Endothelial cell of umbilical vein (primary cell): ENCODE measurements around the gene MYH7.

Experiments used
- CTCF ChIP-seq, 2 donors: IDR thresholded peaks; 1 replicate in 1 of 2; 2 replicates in 1 of 2; pipeline ENCODE4 v1.5.1; 2011; ENCODE audit warnings: low read length in 2 of 2, mild to moderate bottlenecking in 2 of 2, moderate library complexity in 2 of 2, control low read depth in 1 of 2, inconsistent platforms in 1 of 2, low read depth in 1 of 2; ENCODE audit not compliant: insufficient read depth in 1 of 2; ENCODE audit errors: extremely low read depth in 1 of 2
- EZH2 ChIP-seq: IDR thresholded peaks from 2 replicates; pipeline ENCODE4 v1.6.1; 2012; ENCODE audit warnings: borderline replicate concordance, low read depth, mild to moderate bottlenecking, moderate library complexity, low read length, inconsistent platforms; ENCODE audit not compliant: severe bottlenecking
- FOS ChIP-seq: IDR thresholded peaks from 2 replicates; pipeline ENCODE4 v1.6.1; 2011; ENCODE audit warnings: mild to moderate bottlenecking, low read length, moderate library complexity, borderline replicate concordance; ENCODE audit not compliant: insufficient read depth
- GATA2 ChIP-seq: IDR thresholded peaks from 2 replicates; pipeline ENCODE4 v1.7.0; 2011; ENCODE audit warnings: low read depth, mild to moderate bottlenecking, moderate library complexity, mixed read lengths, low read length; ENCODE audit not compliant: insufficient read length, insufficient read depth
- JUN ChIP-seq: IDR thresholded peaks from 2 replicates; pipeline ENCODE4 v1.6.1; 2011; ENCODE audit warnings: borderline replicate concordance, low read depth; ENCODE audit not compliant: insufficient read length, insufficient read depth
- MAX ChIP-seq: IDR thresholded peaks from 2 replicates; pipeline ENCODE4 v1.6.1; 2011; ENCODE audit not compliant: insufficient read depth, insufficient read length
- MYC ChIP-seq: IDR thresholded peaks from one replicate; pipeline ENCODE4 v1.6.1; 2011; ENCODE audit warnings: mild to moderate bottlenecking, low read depth, low read length
- POLR2A ChIP-seq: IDR thresholded peaks from 2 replicates; pipeline ENCODE4 v1.6.1; 2012; ENCODE audit warnings: low read depth, mild to moderate bottlenecking, control low read depth, low read length
- POLR2AphosphoS5 ChIP-seq: IDR thresholded peaks from 2 replicates; pipeline ENCODE4 v1.6.1; 2012; ENCODE audit warnings: low read depth, mild to moderate bottlenecking, control low read depth, low read length, moderate library complexity; ENCODE audit not compliant: insufficient read depth

DNA sequence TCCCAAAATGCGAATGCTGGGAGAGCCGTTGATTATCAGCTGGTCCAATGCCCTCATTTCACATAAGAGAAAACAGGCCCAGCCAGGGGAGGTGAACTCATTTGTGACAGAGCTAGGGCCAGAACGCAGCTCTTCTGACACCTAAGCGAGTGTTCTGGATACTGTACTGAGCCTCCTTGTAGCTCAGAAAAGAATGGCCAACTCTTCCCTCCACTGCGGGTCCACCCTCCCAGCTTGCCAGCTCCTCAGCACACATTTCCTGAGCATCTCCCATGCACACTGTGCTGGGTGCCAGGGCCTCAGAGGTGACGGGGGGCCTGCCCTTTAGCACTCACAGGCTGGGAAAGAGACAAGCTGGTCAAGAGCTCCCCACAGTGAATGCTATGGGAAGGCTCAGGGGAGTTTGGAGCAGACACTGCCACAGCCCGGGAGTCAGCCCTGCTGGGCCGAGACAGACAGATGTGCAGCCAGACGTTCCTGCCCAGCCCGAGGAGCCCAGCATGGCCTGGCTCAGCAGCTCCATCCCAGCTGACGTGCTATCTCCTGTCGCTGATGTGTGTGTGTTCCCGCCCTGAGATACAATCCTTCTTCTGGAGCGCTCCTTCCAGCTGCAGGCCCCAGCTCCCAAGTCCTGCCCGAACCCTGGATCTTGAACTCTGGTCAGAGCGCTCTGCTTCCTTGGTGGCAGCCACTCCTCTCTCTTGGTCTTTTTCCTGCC, 55.1 kb downstream of the MYH7 start:
- no peak for TF ChIP-seq CTCF (IDR thresholded peaks at IDR 0.05; ENCODE audit: extremely low read depth in 1 of 2, insufficient read depth in 1 of 2, low read depth in 1 of 2, low read length in 2 of 2)
- no peak for TF ChIP-seq GATA2
- TF ChIP-seq EZH2, result no peak
- no peak for TF ChIP-seq MYC
- no peak for TF ChIP-seq POLR2A
- no peak for TF ChIP-seq POLR2AphosphoS5
- no peak for TF ChIP-seq FOS
- TF ChIP-seq JUN, result no peak
- no peak for TF ChIP-seq MAX
